Activated CD4-positive, alpha-beta T cell treated with anti-CD3 and anti-CD28 coated beads, Interleukin-2, amount 50 U/mL, for 4 hours (primary cell): ENCODE data around the gene ABHD4.
"Not testable (repeated sequence)": the region's sequence is repeated elsewhere in the genome, so short reads cannot be mapped to it uniquely, and the experiment has no call there.

Source experiments
- DNase-seq, 2 experiments: peaks; one replicate each; pipeline ENCODE4 v3.0.0-alpha.2; 2020

ABHD4 gene

GRCh38 chr14:22561661-22562579, 36.2 kb upstream of the ABHD4 start:
- DNase-seq = peak; percentile 55 to 67

- DNase-seq = no peak
Observed at GRCh38 chr14:22563987-22564386, 34.1 kb upstream of the ABHD4 start.

- DNase-seq = no peak
Observed at GRCh38 chr14:22564463-22564862, 33.6 kb upstream of the ABHD4 start.

GRCh38 chr14:22565391-22565945, 32.6 kb upstream of the ABHD4 start:
- no peak for DNase-seq

- not testable (repeated sequence) for DNase-seq
Observed at GRCh38 chr14:22566266-22566665, 31.8 kb upstream of the ABHD4 start.

DNA sequence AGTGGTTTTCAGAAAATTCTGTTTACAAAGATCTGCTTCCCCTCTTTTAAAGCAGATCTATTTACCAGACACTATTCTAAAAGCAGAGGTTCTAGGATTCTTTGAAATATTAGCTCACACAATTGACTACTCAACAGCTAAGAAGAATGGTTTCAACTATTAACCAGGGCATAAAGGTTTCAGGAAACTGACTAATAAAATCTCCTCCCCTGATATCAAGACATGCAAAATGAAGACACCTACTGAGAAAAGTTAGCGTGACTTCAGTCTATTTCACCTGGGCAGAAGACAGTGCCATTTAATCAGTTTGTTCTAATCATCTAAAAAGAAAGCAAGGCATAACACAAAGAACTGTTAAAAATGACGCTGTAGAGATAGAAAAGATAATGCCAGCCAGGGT, 31.3 kb upstream of the ABHD4 start:
- DNase-seq = no peak

DNA sequence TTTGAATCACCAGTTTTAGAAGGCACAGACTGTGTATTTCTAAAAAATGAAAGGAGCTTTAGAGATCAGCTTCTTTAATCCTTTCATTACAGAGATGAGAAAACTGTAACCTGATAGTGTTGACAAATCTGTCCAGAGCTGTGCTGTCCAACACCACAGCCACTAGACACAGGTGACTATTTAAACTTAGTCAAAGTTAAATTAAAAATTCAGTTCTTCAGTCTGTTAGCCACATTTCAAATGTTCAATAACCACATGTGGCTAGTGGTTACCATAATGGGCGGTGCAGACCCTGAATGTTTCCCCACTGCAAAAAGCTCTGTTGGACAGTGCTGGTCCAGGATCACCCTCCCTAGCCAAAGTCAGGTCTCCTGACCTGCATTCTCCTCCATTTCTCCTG, 30.7 kb upstream of the ABHD4 start:
- DNase-seq = no peak

GRCh38 chr14:22569106-22569736, 28.9 kb upstream of the ABHD4 start:
- DNase-seq = no peak

- DNase-seq = no peak
Observed at GRCh38 chr14:22569737-22570131, 28.4 kb upstream of the ABHD4 start.

GRCh38 chr14:22570132-22570949, 27.8 kb upstream of the ABHD4 start:
- DNase-seq = peak; percentile 75 to 79

GRCh38 chr14:22572562-22573058, 25.5 kb upstream of the ABHD4 start:
- no peak for DNase-seq

- no peak for DNase-seq
Observed at GRCh38 chr14:22573804-22574203, 24.3 kb upstream of the ABHD4 start.

GRCh38 chr14:22577334-22577908, 20.7 kb upstream of the ABHD4 start:
- no peak for DNase-seq

GRCh38 chr14:22579236-22579635, 18.9 kb upstream of the ABHD4 start:
- DNase-seq = no peak

DNA sequence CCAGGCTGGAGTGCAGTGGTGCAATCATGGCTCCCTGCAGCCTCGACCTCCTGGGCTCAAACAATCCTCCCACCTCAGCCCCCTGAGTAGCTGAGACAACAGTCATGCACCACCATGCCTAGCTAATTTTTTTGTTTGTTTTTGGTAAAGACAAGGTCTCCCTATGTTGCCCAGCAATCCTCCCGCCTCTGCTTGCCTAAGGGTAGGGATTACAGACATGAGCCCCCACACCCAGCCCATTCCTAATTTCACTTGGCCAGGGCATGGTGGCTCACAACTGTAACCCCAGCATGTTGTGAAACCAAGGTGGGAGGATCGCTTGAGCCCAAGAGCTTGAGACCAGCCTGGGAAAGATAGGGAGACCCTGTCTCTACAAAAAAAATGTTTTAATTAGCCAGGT, 18.2 kb upstream of the ABHD4 start:
- no peak for DNase-seq

- no peak for DNase-seq
Observed at GRCh38 chr14:22580625-22581024, 17.5 kb upstream of the ABHD4 start.

GRCh38 chr14:22583994-22584393, 14.1 kb upstream of the ABHD4 start:
- no peak for DNase-seq

- DNase-seq = no peak
Observed at GRCh38 chr14:22587247-22587646, 10.9 kb upstream of the ABHD4 start.

DNA sequence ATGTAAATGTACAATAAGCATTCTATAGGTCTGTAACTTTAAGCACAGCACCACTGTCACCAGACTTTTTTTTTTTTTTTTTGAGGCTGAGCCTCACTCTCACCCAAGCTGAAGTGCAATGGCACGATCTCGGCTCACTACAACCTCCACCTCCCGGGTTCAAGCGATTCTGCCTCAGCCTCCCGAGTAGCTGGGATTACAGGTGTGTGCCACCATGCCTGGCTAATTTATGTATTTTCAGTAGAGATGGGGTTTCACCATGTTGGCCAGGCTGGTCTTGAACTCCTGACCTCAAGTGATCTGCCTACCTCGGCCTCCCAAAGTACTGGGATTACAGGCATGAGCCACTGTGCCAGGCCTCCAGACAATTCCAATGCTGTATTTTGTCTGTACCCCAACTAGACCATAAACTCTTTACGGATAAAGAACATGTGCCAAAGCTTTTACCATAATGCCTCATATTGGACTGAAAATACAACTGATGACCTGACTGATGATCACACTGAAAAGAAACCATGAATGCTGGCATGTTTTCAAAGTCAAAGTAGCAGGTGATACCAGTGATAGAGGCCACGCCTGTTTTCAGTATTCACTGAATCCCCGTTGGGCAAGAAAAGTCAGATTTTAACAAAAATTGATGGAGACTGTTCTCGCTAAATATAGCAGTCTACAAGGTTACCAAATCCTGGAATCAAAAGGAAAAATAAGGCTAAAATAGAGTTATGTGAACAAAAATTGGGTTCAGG, 10.2 kb upstream of the ABHD4 start:
- not testable (repeated sequence) for DNase-seq

DNA sequence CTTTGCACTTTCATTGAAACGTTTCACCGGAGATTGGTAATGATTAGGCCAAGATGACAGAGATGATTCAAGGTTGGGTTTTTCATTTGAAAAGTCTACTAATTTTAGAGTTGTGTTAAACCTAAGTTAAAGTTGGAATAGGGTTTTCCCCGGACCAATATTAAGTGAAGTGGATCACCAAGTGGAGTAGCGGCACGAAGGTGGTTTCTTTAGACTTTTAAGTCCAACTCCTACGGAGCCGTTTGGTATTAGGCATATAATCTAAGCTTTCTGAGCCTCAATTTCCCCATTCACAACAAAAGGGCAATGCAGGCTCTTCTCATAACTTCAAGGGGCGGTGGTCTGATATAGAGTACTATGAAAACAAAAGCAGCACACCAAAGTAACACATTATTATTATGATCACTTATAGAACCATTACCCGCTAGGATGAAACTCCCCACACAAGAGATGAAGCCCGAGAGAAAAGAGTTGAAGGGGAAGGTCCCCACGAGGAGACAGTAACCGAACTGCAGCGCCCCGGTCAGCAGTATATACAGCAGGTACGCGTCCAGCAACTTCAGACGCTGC, 9.5 kb upstream of the ABHD4 start:
- DNase-seq = no peak

- peak; percentile 98 for DNase-seq
Observed at GRCh38 chr14:22589096-22589839, 8.8 kb upstream of the ABHD4 start, which contains the start of gene DAD1. Gene DAD1 (minus strand): TSS chr14:22589224. CDS start chr14:22589157, 67 bp downstream.
